Activated CD8-positive, alpha-beta memory T cell treated with anti-CD3 and anti-CD28 coated beads, Interleukin-2, amount 50 U/mL, for 24 hours (primary cell): ENCODE data around the gene HS6ST1.

Source experiments
- DNase-seq: peaks from one replicate; pipeline ENCODE4 v3.0.0-alpha.2; 2020; ENCODE audit errors: extremely low read depth

Gene HS6ST1

GRCh38 chr2:128310094-128310716, 8.5 kb downstream of the HS6ST1 start:
- no peak for DNase-seq

- no peak for DNase-seq
Observed at GRCh38 chr2:128309280-128310093, 9.2 kb downstream of the HS6ST1 start.

- no peak for DNase-seq
Observed at GRCh38 chr2:128308889-128309279, 9.8 kb downstream of the HS6ST1 start.

- DNase-seq = no peak
Observed at GRCh38 chr2:128308284-128308731, 10.4 kb downstream of the HS6ST1 start.

GRCh38 chr2:128307595-128307994, 11.1 kb downstream of the HS6ST1 start:
- DNase-seq = no peak

- no peak for DNase-seq
Observed at GRCh38 chr2:128306931-128307460, 11.7 kb downstream of the HS6ST1 start.

- DNase-seq = no peak
Observed at GRCh38 chr2:128306081-128306930, 12.4 kb downstream of the HS6ST1 start.

GRCh38 chr2:128305555-128306080, 13.1 kb downstream of the HS6ST1 start:
- DNase-seq = no peak

- no peak for DNase-seq
Observed at GRCh38 chr2:128304715-128305554, 13.7 kb downstream of the HS6ST1 start.

GRCh38 chr2:128304330-128304714, 14.3 kb downstream of the HS6ST1 start:
- no peak for DNase-seq

GRCh38 chr2:128303911-128304310, 14.8 kb downstream of the HS6ST1 start:
- DNase-seq = no peak

GRCh38 chr2:128303095-128303791, 15.4 kb downstream of the HS6ST1 start:
- DNase-seq = no peak

- no peak for DNase-seq
Observed at GRCh38 chr2:128302744-128303067, 16.0 kb downstream of the HS6ST1 start.

- no peak for DNase-seq
Observed at GRCh38 chr2:128302011-128302743, 16.5 kb downstream of the HS6ST1 start.

GRCh38 chr2:128301501-128301966, 17.1 kb downstream of the HS6ST1 start:
- DNase-seq = no peak

- DNase-seq = no peak
Observed at GRCh38 chr2:128301021-128301420, 17.6 kb downstream of the HS6ST1 start.

GRCh38 chr2:128300151-128301020, 18.3 kb downstream of the HS6ST1 start:
- no peak for DNase-seq

GRCh38 chr2:128299628-128300027, 19.0 kb downstream of the HS6ST1 start:
- no peak for DNase-seq
